Hepatocyte (in vitro differentiated cells): ENCODE data around the gene IGFALS. TPM values are rescaled to one million over a fixed set of nuclear protein-coding genes. Genes with fewer than 3 reads are reported as not detected.

Experiments used
- DNase-seq: peaks from one replicate; pipeline ENCODE4 v3.0.0-alpha.2; 2016; ENCODE audit warnings: low spot score
- H2AFZ ChIP-seq: fragments of 200-600 bp; sonication (generic); 2 replicates; pipeline ENCODE4 v1.6.0; 2016; ENCODE audit warnings: antibody characterized with exemption, mild to moderate bottlenecking
- H3K27ac ChIP-seq: fragments of 200-600 bp; sonication (generic); 2 replicates; pipeline ENCODE4 v1.5.1; 2016; ENCODE audit warnings: mild to moderate bottlenecking
- H3K27me3 ChIP-seq: fragments of 200-600 bp; sonication (generic); 2 replicates; pipeline ENCODE4 v1.6.1; 2016
- H3K36me3 ChIP-seq: fragments of 200-600 bp; sonication (generic); replicated peaks from 2 replicates; pipeline ENCODE4 v1.5.1; 2016; ENCODE audit warnings: low read depth; ENCODE audit not compliant: insufficient read depth
- H3K4me1 ChIP-seq: fragments of 200-600 bp; sonication (generic); 2 replicates; pipeline ENCODE4 v1.5.1; 2016; ENCODE audit warnings: mild to moderate bottlenecking, moderate library complexity; ENCODE audit not compliant: insufficient read depth
- H3K4me2 ChIP-seq: fragments of 200-600 bp; sonication (generic); 2 replicates; pipeline ENCODE4 v1.6.0; 2016
- H3K4me3 ChIP-seq: fragments of 200-600 bp; sonication (generic); 2 replicates; pipeline ENCODE4 v1.5.1; 2016; ENCODE audit warnings: mild to moderate bottlenecking
- H3K79me2 ChIP-seq: fragments of 200-600 bp; sonication (generic); 2 replicates; pipeline ENCODE4 v1.6.0; 2017; ENCODE audit warnings: mild to moderate bottlenecking
- H3K9me2 ChIP-seq: fragments of 200-600 bp; sonication (generic); replicated peaks from 2 replicates; pipeline ENCODE4 v1.6.0; 2017; ENCODE audit warnings: mild to moderate bottlenecking; ENCODE audit not compliant: insufficient read depth
- H3K9me3 ChIP-seq: fragments of 200-600 bp; sonication (generic); 2 replicates; pipeline ENCODE4 v1.5.1; 2016; ENCODE audit warnings: low read depth, mild to moderate bottlenecking
- H4K20me1 ChIP-seq: fragments of 200-600 bp; sonication (generic); 2 replicates; pipeline ENCODE4 v1.6.0; 2016; ENCODE audit warnings: mild to moderate bottlenecking; ENCODE audit not compliant: insufficient read depth, poor library complexity, severe bottlenecking
- CTCF ChIP-seq: fragments of 200-600 bp; sonication (generic); IDR thresholded peaks from 2 replicates; pipeline ENCODE4 v1.5.1; 2016; ENCODE audit warnings: antibody characterized with exemption, mild to moderate bottlenecking; ENCODE audit not compliant: poor library complexity
- EZH2 ChIP-seq: fragments of 200-600 bp; sonication (generic); IDR thresholded peaks from 2 replicates; pipeline ENCODE4 v1.6.1; 2016; ENCODE audit warnings: antibody characterized with exemption, mild to moderate bottlenecking, borderline replicate concordance
- EZH2phosphoT487 ChIP-seq: fragments of 200-600 bp; sonication (generic); IDR thresholded peaks from one replicate; pipeline ENCODE4 v1.6.1; 2018; ENCODE audit warnings: antibody characterized with exemption, mild to moderate bottlenecking, low read depth, moderate library complexity; ENCODE audit not compliant: unreplicated experiment, severe bottlenecking
- WGBS: methylation state at CpG from one replicate; pipeline ENCODE4 v1.1.6; 2016; ENCODE audit warnings: low lambda C conversion rate; ENCODE audit errors: missing lambda C conversion rate; 5-methylcytosine and 5-hydroxymethylcytosine counted together
- polyA plus RNA-seq: library from polyadenylated mRNA; unstranded; fragments of >200 nt; fragmentation: Nextera tagmentation; extraction: Ambion mirVana; gene quantifications from 2 replicates; pipeline ENCODE4 v1.2.1, GENCODE V29; 2016
- total RNA-seq: library from RNA; depleted of rRNA; stranded (reverse); fragments of >200 nt; gene quantifications from 2 replicates; pipeline ENCODE4 v1.2.3, GENCODE V29; 2014

IGFALS gene
- total and polyA plus RNA-seq, 2 experiments from 2014 or later = 11.2 to 12.6 TPM

- peaks cover 18% of the 10 kb centered on the region for H3K79me2 ChIP-seq
- no peak overlapping the region for H3K4me3 ChIP-seq
- no peak overlapping the region for H3K27ac ChIP-seq
- WGBS = 95% methylated on average over 15 of the region's 15 CpGs
- H3K27me3 ChIP-seq = no peaks in the 10 kb centered on the region
- no peak for DNase-seq
- H2AFZ ChIP-seq = no peak overlapping the region
- peaks cover 13% of the 10 kb centered on the region for H3K4me1 ChIP-seq
- H3K9me2 ChIP-seq = no peaks in the 10 kb centered on the region
- no peak for TF ChIP-seq EZH2phosphoT487
- TF ChIP-seq CTCF = no peak
- no peak for TF ChIP-seq EZH2
- peaks cover 5% of the 10 kb centered on the region for H4K20me1 ChIP-seq
- no peaks in the 10 kb centered on the region for H3K9me3 ChIP-seq
- no peaks in the 10 kb centered on the region for H3K36me3 ChIP-seq
- no peak overlapping the region for H3K4me2 ChIP-seq
Measured at GRCh38 chr16:1790261-1790610, 3.3 kb downstream of the IGFALS start.

GRCh38 chr16:1789643-1790045 lies 3.9 kb downstream of the IGFALS start:
- Histone ChIP-seq H3K4me3 (no peak overlapping the region), H4K20me1 (peaks cover 5% of the 10 kb centered on the region), H3K9me3 (no peaks in the 10 kb centered on the region), H3K27ac (no peak overlapping the region), H3K4me1 (peaks cover 7% of the 10 kb centered on the region), H3K36me3 (no peaks in the 10 kb centered on the region), H2AFZ (no peak overlapping the region), H3K4me2 (no peak overlapping the region), H3K9me2 (no peaks in the 10 kb centered on the region), H3K79me2 (peaks cover 24% of the 10 kb centered on the region), H3K27me3 (no peaks in the 10 kb centered on the region)
- 92% methylated on average over 16 of the region's 25 CpGs for WGBS
- DNase-seq = peak; percentile 3
- TF ChIP-seq EZH2phosphoT487 (no peak), CTCF (no peak), EZH2 (no peak)

- H4K20me1 ChIP-seq = peaks cover 5% of the 10 kb centered on the region
- no peaks in the 10 kb centered on the region for H3K9me2 ChIP-seq
- TF ChIP-seq EZH2 (no peak), EZH2phosphoT487 (no peak), CTCF (no peak)
- 84% methylated on average over 18 of the region's 19 CpGs for WGBS
- H3K27me3 ChIP-seq = no peaks in the 10 kb centered on the region
- peaks cover 4% of the 10 kb centered on the region for H3K4me1 ChIP-seq
- no peaks in the 10 kb centered on the region for H3K9me3 ChIP-seq
- peak; percentile 4 for DNase-seq
- peaks cover 33% of the 10 kb centered on the region for H3K79me2 ChIP-seq
- no peak overlapping the region for H3K4me2 ChIP-seq
- no peak overlapping the region for H3K4me3 ChIP-seq
- H3K27ac ChIP-seq = no peak overlapping the region
- no peak overlapping the region for H2AFZ ChIP-seq
- no peaks in the 10 kb centered on the region for H3K36me3 ChIP-seq
Measured at GRCh38 chr16:1788708-1789100, 4.8 kb downstream of the IGFALS start.

GRCh38 chr16:1788095-1788707 lies 5.3 kb downstream of the IGFALS start:
- Histone ChIP-seq H3K4me3 (no peak overlapping the region), H3K9me2 (no peaks in the 10 kb centered on the region), H2AFZ (no peak overlapping the region), H3K9me3 (no peaks in the 10 kb centered on the region), H3K27me3 (no peaks in the 10 kb centered on the region), H4K20me1 (peaks cover 5% of the 10 kb centered on the region), H3K27ac (no peak overlapping the region), H3K79me2 (peaks cover 36% of the 10 kb centered on the region), H3K36me3 (no peaks in the 10 kb centered on the region), H3K4me2 (no peak overlapping the region), H3K4me1 (peaks cover 3% of the 10 kb centered on the region)
- DNase-seq = no peak
- TF ChIP-seq CTCF (no peak), EZH2 (no peak), EZH2phosphoT487 (no peak)
- 96% methylated on average over 30 of the region's 38 CpGs for WGBS
